HG02981 (cell line): Measurements from ENCODE around the gene EXOC6.

ENCODE experiments used
- ATAC-seq: cut with Tn5 transposase; IDR thresholded peaks from one replicate; pipeline ENCODE4 v1.9.1; 2021; ENCODE audit warnings: mild to moderate bottlenecking, moderate library complexity; ENCODE audit not compliant: unreplicated experiment

EXOC6 gene

GRCh38 chr10:92848441-92849233, at the start of gene EXOC6:
TSS of gene EXOC6 (plus strand) at chr10:92848520. CDS start at chr10:92848534, 14 bp downstream.
- ATAC-seq: peak; percentile 76

- no peak for ATAC-seq
Observed at GRCh38 chr10:92799568-92799967, 48.8 kb upstream of the EXOC6 start.

- no peak for ATAC-seq
Observed at GRCh38 chr10:92800134-92800733, 48.1 kb upstream of the EXOC6 start.

- no peak for ATAC-seq
Observed at GRCh38 chr10:92801978-92802872, 46.1 kb upstream of the EXOC6 start.

GRCh38 chr10:92809840-92810239, 38.5 kb upstream of the EXOC6 start:
- no peak for ATAC-seq

GRCh38 chr10:92810934-92811532, 37.3 kb upstream of the EXOC6 start:
- ATAC-seq: no peak

GRCh38 chr10:92811986-92812385, 36.3 kb upstream of the EXOC6 start:
- ATAC-seq: no peak

GRCh38 chr10:92813979-92814378, 34.3 kb upstream of the EXOC6 start:
- no peak for ATAC-seq

- no peak for ATAC-seq
Observed at GRCh38 chr10:92814790-92815189, 33.5 kb upstream of the EXOC6 start.

GRCh38 chr10:92816091-92816531, 32.2 kb upstream of the EXOC6 start:
- no peak for ATAC-seq

- ATAC-seq: no peak
Observed at GRCh38 chr10:92822060-92822634, 26.2 kb upstream of the EXOC6 start.

GRCh38 chr10:92822964-92823363, 25.4 kb upstream of the EXOC6 start:
- ATAC-seq: no peak

- no peak for ATAC-seq
Observed at GRCh38 chr10:92826061-92826460, 22.3 kb upstream of the EXOC6 start.

GRCh38 chr10:92826504-92826903, 21.8 kb upstream of the EXOC6 start:
- ATAC-seq: no peak

GRCh38 chr10:92829042-92829785, 19.1 kb upstream of the EXOC6 start:
- no peak for ATAC-seq

GRCh38 chr10:92829786-92830377, 18.4 kb upstream of the EXOC6 start:
- no peak for ATAC-seq

- no peak for ATAC-seq
Observed at GRCh38 chr10:92830478-92831389, 17.6 kb upstream of the EXOC6 start.

GRCh38 chr10:92832121-92832520, 16.2 kb upstream of the EXOC6 start:
- no peak for ATAC-seq
